NB4 (cell line): ENCODE results near the gene OSBPL10.
A peak's percentile ranks its signal among the peaks of the same experiment; 100 is the strongest.

ENCODE experiments used
- DNase-seq: peaks from one replicate; pipeline ENCODE4 v3.0.0; 2010; ENCODE audit warnings: low read depth
- H3K4me3 ChIP-seq: one replicate; pipeline ENCODE4 v1.5.1; 2011; ENCODE audit warnings: mild to moderate bottlenecking, low read depth, low read length, moderate library complexity
- MYC ChIP-seq: IDR thresholded peaks from 2 replicates; pipeline ENCODE4 v1.6.1; 2011; ENCODE audit warnings: low read depth, low read length
- POLR2A ChIP-seq: IDR thresholded peaks from 2 replicates; pipeline ENCODE4 v1.6.1; 2011; ENCODE audit warnings: mild to moderate bottlenecking; ENCODE audit not compliant: insufficient read length; ENCODE audit errors: extremely low read depth
- TF ChIP-seq, protein P1 (sequence below): IDR thresholded peaks from 2 replicates; pipeline ENCODE4 v1.6.1; 2011; ENCODE audit warnings: low read depth, low read length
- TF ChIP-seq, protein P2 (sequence below): IDR thresholded peaks from one replicate; pipeline ENCODE4 v1.5.1; 2012; ENCODE audit warnings: low read depth, low read length

The OSBPL10 gene

DNA sequence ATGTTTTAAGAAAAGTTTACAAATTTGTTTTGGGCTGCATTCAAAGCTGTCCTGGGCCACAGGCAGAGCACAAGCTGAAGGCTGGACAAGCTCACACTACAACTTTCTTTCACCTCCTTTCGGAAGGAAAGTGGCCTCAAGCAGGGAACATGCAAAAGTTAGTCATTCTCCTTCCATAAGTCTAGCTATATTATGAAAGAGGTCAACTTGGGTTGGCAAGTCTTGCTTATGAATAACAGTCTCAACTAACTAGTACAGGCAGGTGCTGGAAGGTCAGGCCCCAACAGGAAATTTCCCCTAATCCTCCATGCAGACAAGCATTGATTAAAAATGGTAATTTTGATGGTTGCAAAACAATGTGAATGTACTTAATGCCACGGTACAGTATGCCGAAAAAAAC, 69.4 kb downstream of the OSBPL10 start:
- no peak overlapping the region for H3K4me3 ChIP-seq
- TF ChIP-seq POLR2A (no peak), MYC (no peak)
- TF ChIP-seq, protein P1, sequence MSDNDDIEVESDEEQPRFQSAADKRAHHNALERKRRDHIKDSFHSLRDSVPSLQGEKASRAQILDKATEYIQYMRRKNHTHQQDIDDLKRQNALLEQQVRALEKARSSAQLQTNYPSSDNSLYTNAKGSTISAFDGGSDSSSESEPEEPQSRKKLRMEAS: no peak
- no peak for DNase-seq

GRCh38 chr3:31911124-31911523, 69.9 kb downstream of the OSBPL10 start:
- TF ChIP-seq, protein P2, sequence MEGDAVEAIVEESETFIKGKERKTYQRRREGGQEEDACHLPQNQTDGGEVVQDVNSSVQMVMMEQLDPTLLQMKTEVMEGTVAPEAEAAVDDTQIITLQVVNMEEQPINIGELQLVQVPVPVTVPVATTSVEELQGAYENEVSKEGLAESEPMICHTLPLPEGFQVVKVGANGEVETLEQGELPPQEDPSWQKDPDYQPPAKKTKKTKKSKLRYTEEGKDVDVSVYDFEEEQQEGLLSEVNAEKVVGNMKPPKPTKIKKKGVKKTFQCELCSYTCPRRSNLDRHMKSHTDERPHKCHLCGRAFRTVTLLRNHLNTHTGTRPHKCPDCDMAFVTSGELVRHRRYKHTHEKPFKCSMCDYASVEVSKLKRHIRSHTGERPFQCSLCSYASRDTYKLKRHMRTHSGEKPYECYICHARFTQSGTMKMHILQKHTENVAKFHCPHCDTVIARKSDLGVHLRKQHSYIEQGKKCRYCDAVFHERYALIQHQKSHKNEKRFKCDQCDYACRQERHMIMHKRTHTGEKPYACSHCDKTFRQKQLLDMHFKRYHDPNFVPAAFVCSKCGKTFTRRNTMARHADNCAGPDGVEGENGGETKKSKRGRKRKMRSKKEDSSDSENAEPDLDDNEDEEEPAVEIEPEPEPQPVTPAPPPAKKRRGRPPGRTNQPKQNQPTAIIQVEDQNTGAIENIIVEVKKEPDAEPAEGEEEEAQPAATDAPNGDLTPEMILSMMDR: no peak
- H3K4me3 ChIP-seq: no peak overlapping the region
- no peak for DNase-seq

GRCh38 chr3:31909455-31909854, 71.6 kb downstream of the OSBPL10 start:
- TF ChIP-seq, protein P2: no peak
- no peak for TF ChIP-seq MYC
- TF ChIP-seq, protein P1: no peak
- no peak for TF ChIP-seq POLR2A
- DNase-seq: no peak
- no peak overlapping the region for H3K4me3 ChIP-seq

- peak; percentile 4 for DNase-seq
- TF ChIP-seq POLR2A (no peak), MYC (no peak)
- TF ChIP-seq, protein P1: no peak
- TF ChIP-seq, protein P2: no peak
- no peak overlapping the region for H3K4me3 ChIP-seq
These were observed 72.5 kb downstream of the OSBPL10 start for GRCh38 chr3:31908391-31909097.

- TF ChIP-seq, protein P2: no peak
- TF ChIP-seq MYC (no peak), POLR2A (no peak)
- TF ChIP-seq, protein P1: no peak
- no peak overlapping the region for H3K4me3 ChIP-seq
- no peak for DNase-seq
These were observed 74.9 kb downstream of the OSBPL10 start for GRCh38 chr3:31906182-31906581.

- H3K4me3 ChIP-seq: no peak overlapping the region
- TF ChIP-seq, protein P1: no peak
- TF ChIP-seq POLR2A (no peak), MYC (no peak)
- TF ChIP-seq, protein P2: no peak
These were observed 77.2 kb downstream of the OSBPL10 start for GRCh38 chr3:31903686-31904431.

More at GRCh38 chr3:31903686-31904431, 77.2 kb downstream of the OSBPL10 start:
- no peak for DNase-seq
